GM12801 (cell line): ENCODE data around the gene PPP1R36.

Source experiments
- CTCF ChIP-seq: IDR thresholded peaks from one replicate; pipeline ENCODE4 v1.5.1; 2011; ENCODE audit warnings: control low read depth; ENCODE audit not compliant: insufficient read length; ENCODE audit errors: extremely low read depth

The PPP1R36 gene

GRCh38 chr14:64612021-64612380 lies 62.2 kb downstream of the PPP1R36 start:
- no peak for TF ChIP-seq CTCF

DNA sequence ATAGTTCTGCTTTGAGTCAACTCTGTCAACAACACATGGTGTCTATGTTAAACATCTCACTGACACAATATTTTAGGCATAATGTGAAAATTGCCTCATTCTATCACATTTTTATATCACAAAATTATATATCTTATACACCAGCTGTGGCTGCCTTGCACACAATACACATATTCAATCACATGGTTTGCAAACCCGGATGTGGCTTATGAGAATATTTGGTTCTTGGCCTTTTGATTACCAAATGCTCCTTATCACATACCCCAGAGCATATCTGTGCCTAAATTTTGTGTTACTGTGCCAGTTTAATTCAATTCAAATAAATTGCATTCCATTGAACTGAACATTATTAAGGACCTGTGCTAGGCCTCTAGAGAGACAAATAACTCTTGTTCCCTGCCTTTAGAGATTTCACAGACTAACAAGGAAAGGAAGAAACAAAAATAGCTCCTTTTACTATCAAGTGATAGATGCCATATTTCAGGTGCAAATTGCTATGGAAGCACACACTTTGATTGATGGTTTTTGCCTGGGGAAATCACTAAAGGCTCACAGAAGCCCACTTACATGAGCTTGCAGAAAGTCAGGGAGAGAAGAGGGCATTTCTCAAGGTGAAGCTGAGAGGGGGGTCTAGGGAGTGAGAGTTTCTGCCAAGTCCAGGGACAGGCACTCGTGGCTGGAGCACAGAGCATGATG lies 63.4 kb downstream of the PPP1R36 start:
- TF ChIP-seq CTCF: no peak

- TF ChIP-seq CTCF: no peak
Observed at GRCh38 chr14:64614166-64614565, 64.4 kb downstream of the PPP1R36 start.

DNA sequence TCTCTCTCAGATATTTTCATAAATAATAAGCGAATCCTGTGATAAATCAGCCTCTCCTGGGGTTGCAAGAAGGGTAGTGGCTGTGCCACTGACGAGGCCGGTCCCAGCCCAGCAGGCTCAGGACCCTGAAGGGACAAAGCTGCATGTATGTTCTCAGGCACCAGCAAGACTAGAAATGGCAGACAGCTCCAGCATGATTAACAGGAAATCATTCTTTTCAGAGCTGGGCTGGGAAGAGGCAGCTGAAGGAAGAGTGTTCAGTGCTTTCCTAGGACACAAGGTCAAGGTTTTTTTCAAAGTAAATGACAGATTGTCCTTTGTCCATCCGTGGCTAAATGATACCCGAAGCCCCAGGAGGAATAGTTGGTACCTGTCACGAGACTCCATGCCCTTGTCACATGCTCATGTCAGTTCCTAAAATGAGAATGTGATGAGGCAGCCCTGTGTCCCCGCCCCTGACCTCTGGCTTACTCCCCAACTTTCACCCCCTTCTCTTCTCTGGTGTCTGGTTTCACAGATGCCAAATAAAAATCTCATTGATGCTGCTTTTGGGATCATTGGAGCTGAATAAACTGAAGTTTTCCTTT lies 65.1 kb downstream of the PPP1R36 start:
- TF ChIP-seq CTCF: no peak

DNA sequence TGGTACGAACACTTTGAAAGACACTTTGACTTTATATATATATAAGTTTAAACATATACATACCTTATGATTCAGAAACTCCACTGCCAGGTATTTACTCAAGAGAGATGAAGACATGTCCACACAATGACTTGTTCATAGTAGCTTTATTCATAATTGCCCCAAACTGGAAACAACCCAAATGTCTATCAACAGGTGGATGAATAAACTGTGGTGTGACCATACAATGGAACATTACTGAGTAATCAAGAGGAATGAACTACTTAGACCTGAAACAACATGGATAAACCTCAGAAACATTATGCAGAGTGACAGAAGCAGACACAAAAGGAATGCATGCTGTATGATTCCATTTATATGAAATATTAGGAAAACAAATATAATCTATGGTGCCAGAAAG lies 71.1 kb downstream of the PPP1R36 start:
- TF ChIP-seq CTCF: no peak

DNA sequence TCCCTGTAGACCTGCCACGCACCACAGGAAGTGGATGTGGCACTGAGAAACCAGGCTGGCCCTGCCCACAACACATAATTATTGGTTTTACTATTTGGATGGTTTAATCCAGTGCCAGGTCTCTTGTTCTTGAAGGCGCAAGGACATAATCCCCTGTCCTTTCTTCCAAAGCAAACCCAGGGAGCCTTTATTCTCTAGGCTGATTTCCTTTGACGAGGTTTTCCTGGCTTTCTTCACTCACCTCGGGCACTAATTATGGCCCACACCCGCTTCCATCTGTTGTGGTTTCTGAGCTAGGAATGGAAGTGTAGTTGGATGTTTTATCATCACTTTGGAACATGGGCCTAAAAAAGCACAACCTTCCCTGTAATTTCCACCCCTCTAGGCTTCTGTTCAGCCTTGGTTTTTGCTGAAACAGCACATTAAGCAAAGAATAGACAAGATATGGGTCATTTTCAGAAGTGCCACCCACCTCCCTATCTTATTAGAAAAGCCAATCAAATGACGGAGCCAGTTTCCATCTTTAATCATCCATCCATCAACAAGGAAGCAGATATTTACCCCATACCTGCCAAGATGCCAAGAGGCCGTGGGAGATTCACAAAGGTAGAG lies 73.9 kb downstream of the PPP1R36 start:
- TF ChIP-seq CTCF: no peak

GRCh38 chr14:64625386-64626232 lies 75.8 kb downstream of the PPP1R36 start:
- no peak for TF ChIP-seq CTCF
